ENCODE measurements around the gene SPRR2B. TPM values are rescaled to one million over a fixed set of nuclear protein-coding genes. Genes with fewer than 3 reads are reported as not detected.
A peak's percentile ranks its signal among the peaks of the same experiment; 100 is the strongest.

The SPRR2B gene
- polyA plus RNA-seq, 1 donor (not counting 4 experiments of a cell fraction or from before 2014, with no cell fraction given) = 0.45 TPM

- DNase-seq (ENCODE audit: low read depth, low spot score) (peak; percentile 92), FAIRE-seq (peak; percentile 93)
- Histone ChIP-seq H3K27me3 (ENCODE audit: control insufficient read depth, extremely low read depth, insufficient read depth, low read length) (no peaks in the 10 kb centered on the region), H2AFZ (ENCODE audit: control insufficient read depth, low read length) (no peak overlapping the region), H3K4me1 (ENCODE audit: control insufficient read depth, extremely low read depth, insufficient read depth, low read length) (peaks cover 33% of the 10 kb centered on the region), H3K4me3 (ENCODE audit: control insufficient read depth in 2 of 3, extremely low read depth in 1 of 3, insufficient read depth in 2 of 3, low read depth in 1 of 3, low read length in 3 of 3) (no peak overlapping the region), H3K9ac (ENCODE audit: control insufficient read depth, extremely low read depth, insufficient read depth, low read length) (peak overlapping the region; percentile 48), H3K9me3 (ENCODE audit: control insufficient read depth, low read depth, low read length) (no peaks in the 10 kb centered on the region), H3K36me3 (ENCODE audit: control insufficient read depth in 2 of 2, extremely low read depth in 1 of 2, insufficient read depth in 2 of 2, low read length in 2 of 2) (no peaks in the 10 kb centered on the region), H3K27ac (ENCODE audit: control insufficient read depth, insufficient read depth, low read length) (peak overlapping the region; percentile 96), H3K4me2 (ENCODE audit: control insufficient read depth, extremely low read depth, insufficient read depth, low read depth, low read length) (peak overlapping the region; percentile 62), H4K20me1 (ENCODE audit: control insufficient read depth, extremely low read depth, insufficient read depth, low read length) (no peaks in the 10 kb centered on the region), H3K9me1 (ENCODE audit: control insufficient read depth, extremely low read depth, insufficient read depth, low read length) (no peaks in the 10 kb centered on the region), H3K79me2 (ENCODE audit: control insufficient read depth, insufficient read depth, low read length) (no peaks in the 10 kb centered on the region)
- TF ChIP-seq CTCF (optimal IDR thresholded peaks at IDR 0.05 in 1 of 3, IDR thresholded peaks at IDR 0.05 in 1 of 3, conservative IDR thresholded peaks at IDR 0.05 in 1 of 3; ENCODE audit: extremely low read depth in 1 of 3, insufficient read depth in 2 of 3, low read length in 3 of 3) (no peak), EZH2 (IDR thresholded peaks at IDR 0.05; ENCODE audit: low read length) (no peak)
- dilution Hi-C loops (cut with MboI; ENCODE audit: extremely low pct_ligation_motif_present, low sequenced_read_pairs) = no loop called here
These were observed 28.8 kb upstream of the SPRR2B start for GRCh38 chr1:153100245-153100644.

GRCh38 chr1:153099461-153100045 lies 28.1 kb upstream of the SPRR2B start:
- Histone ChIP-seq H3K79me2 (ENCODE audit: control insufficient read depth, insufficient read depth, low read length) (no peaks in the 10 kb centered on the region), H3K27me3 (ENCODE audit: control insufficient read depth, extremely low read depth, insufficient read depth, low read length) (no peaks in the 10 kb centered on the region), H3K27ac (ENCODE audit: control insufficient read depth, insufficient read depth, low read length) (peak overlapping the region; percentile 96), H3K4me1 (ENCODE audit: control insufficient read depth, extremely low read depth, insufficient read depth, low read length) (peaks cover 33% of the 10 kb centered on the region), H3K9me3 (ENCODE audit: control insufficient read depth, low read depth, low read length) (no peaks in the 10 kb centered on the region), H3K36me3 (ENCODE audit: control insufficient read depth in 2 of 2, extremely low read depth in 1 of 2, insufficient read depth in 2 of 2, low read length in 2 of 2) (no peaks in the 10 kb centered on the region), H3K9me1 (ENCODE audit: control insufficient read depth, extremely low read depth, insufficient read depth, low read length) (no peaks in the 10 kb centered on the region), H3K4me2 (ENCODE audit: control insufficient read depth, extremely low read depth, insufficient read depth, low read depth, low read length) (peak overlapping the region; percentile 62), H3K4me3 (ENCODE audit: control insufficient read depth in 2 of 3, extremely low read depth in 1 of 3, insufficient read depth in 2 of 3, low read depth in 1 of 3, low read length in 3 of 3) (no peak overlapping the region), H4K20me1 (ENCODE audit: control insufficient read depth, extremely low read depth, insufficient read depth, low read length) (no peaks in the 10 kb centered on the region), H2AFZ (ENCODE audit: control insufficient read depth, low read length) (peak overlapping the region; percentile 53), H3K9ac (ENCODE audit: control insufficient read depth, extremely low read depth, insufficient read depth, low read length) (peak overlapping the region; percentile 48)
- DNase-seq (ENCODE audit: low read depth, low spot score) = peak; percentile 65
- FAIRE-seq = peak; percentile 84
- TF ChIP-seq CTCF (optimal IDR thresholded peaks at IDR 0.05 in 1 of 3, IDR thresholded peaks at IDR 0.05 in 1 of 3, conservative IDR thresholded peaks at IDR 0.05 in 1 of 3; ENCODE audit: extremely low read depth in 1 of 3, insufficient read depth in 2 of 3, low read length in 3 of 3) (no peak), EZH2 (IDR thresholded peaks at IDR 0.05; ENCODE audit: low read length) (no peak)
- dilution Hi-C loops (cut with MboI; ENCODE audit: extremely low pct_ligation_motif_present, low sequenced_read_pairs) = no loop called here
